HEK293 (cell line): ENCODE results near the gene ADCY7.

Experiments
- CTCF ChIA-PET: fragments of 350-600 bp; formaldehyde crosslinking; extraction: SDS; loops from one replicate; lab custom pipeline; 2021; ENCODE audit warnings: antibody characterized with exemption; lab: Yijun Ruan, JAX
- POLR2A ChIA-PET: fragments of 300-600 bp; formaldehyde crosslinking; extraction: SDS; loops from one replicate; lab custom pipeline; 2020; ENCODE audit warnings: antibody characterized with exemption, inconsistent platforms; lab: Yijun Ruan, JAX
- H3K27ac ChIP-seq: fragments of 200-500 bp; sonication (Bioruptor generic); 2 replicates; pipeline ENCODE4 v1.5.1; 2014; ENCODE audit warnings: low read depth, low read length, control low read depth, inconsistent platforms; ENCODE audit errors: extremely low read depth
- H3K36me3 ChIP-seq, 2 experiments: fragments of 200-500 bp in 1 of 2; sonication (Bioruptor generic) in 1 of 2; 1 replicate in 1 of 2; 2 replicates in 1 of 2; pipeline ENCODE4 v1.5.1; 2014 to 2017; ENCODE audit warnings: inconsistent platforms in 2 of 2, low read length in 2 of 2; ENCODE audit not compliant: control insufficient read depth in 2 of 2, insufficient read depth in 1 of 2
- H3K4me1 ChIP-seq: fragments of 200-500 bp; sonication (Bioruptor generic); 2 replicates; pipeline ENCODE4 v1.5.1; 2014; ENCODE audit warnings: mild to moderate bottlenecking, low read length, inconsistent platforms; ENCODE audit not compliant: control insufficient read depth, insufficient read depth
- H3K4me3 ChIP-seq: 2 replicates; pipeline ENCODE4 v1.5.1; 2011; ENCODE audit warnings: low read depth, mild to moderate bottlenecking, control low read depth, low read length, moderate library complexity
- H3K9me3 ChIP-seq: fragments of 200-500 bp; sonication (Bioruptor generic); 2 replicates; pipeline ENCODE4 v1.5.1; 2014; ENCODE audit warnings: low read depth, low read length, inconsistent platforms; ENCODE audit not compliant: control insufficient read depth, insufficient read depth
- ELK4 ChIP-seq: IDR thresholded peaks from 2 replicates; pipeline ENCODE4 v1.6.1; 2011; ENCODE audit warnings: mild to moderate bottlenecking, low read depth, low read length, borderline replicate concordance
- HOXA7 ChIP-seq: sonication (generic); formaldehyde crosslinking; IDR thresholded peaks from 2 replicates; pipeline ENCODE4 v1.8.1; 2022; ENCODE audit warnings: missing genetic modification reagents, borderline replicate concordance
- KLF1 ChIP-seq: fragments of 450-650 bp; formaldehyde crosslinking; IDR thresholded peaks from 2 replicates; pipeline ENCODE4 v1.5.1; 2016; ENCODE audit warnings: missing biosample characterization, missing genetic modification characterization
- KLF7 ChIP-seq: fragments of 450-650 bp; formaldehyde crosslinking; IDR thresholded peaks from 2 replicates; pipeline ENCODE4 v1.5.1; 2016; ENCODE audit warnings: missing biosample characterization, missing genetic modification characterization, borderline replicate concordance
- KLF9 ChIP-seq: fragments of 450-650 bp; formaldehyde crosslinking; IDR thresholded peaks from 2 replicates; pipeline ENCODE4 v1.5.1; 2016; ENCODE audit warnings: missing biosample characterization, missing genetic modification characterization, low read depth
- SCRT2 ChIP-seq: fragments of 450-650 bp; formaldehyde crosslinking; IDR thresholded peaks from 2 replicates; pipeline ENCODE4 v1.5.1; 2016; ENCODE audit warnings: missing biosample characterization, missing genetic modification characterization
- SETDB1 ChIP-seq: IDR thresholded peaks from one replicate; pipeline ENCODE4 v1.6.1; 2017; ENCODE audit warnings: mild to moderate bottlenecking, low read length, moderate library complexity, mixed read lengths; ENCODE audit not compliant: insufficient read length
- ZFP41 ChIP-seq: fragments of 450-650 bp; formaldehyde crosslinking; IDR thresholded peaks from 2 replicates; pipeline ENCODE4 v1.5.1; 2016; ENCODE audit warnings: missing biosample characterization, missing genetic modification characterization, borderline replicate concordance
- ZNF114 ChIP-seq: fragments of 450-650 bp; formaldehyde crosslinking; IDR thresholded peaks from 2 replicates; pipeline ENCODE4 v1.5.0; 2017; ENCODE audit warnings: missing biosample characterization, missing genetic modification characterization
- ZNF292 ChIP-seq: fragments of 450-650 bp; formaldehyde crosslinking; IDR thresholded peaks from 2 replicates; pipeline ENCODE4 v1.5.1; 2016; ENCODE audit warnings: low read depth, missing biosample characterization, missing genetic modification characterization, borderline replicate concordance
- ZNF362 ChIP-seq: fragments of 450-650 bp; formaldehyde crosslinking; IDR thresholded peaks from 2 replicates; pipeline ENCODE4 v1.5.1; 2016; ENCODE audit warnings: missing biosample characterization, missing genetic modification characterization
- ZNF518A ChIP-seq: fragments of 450-650 bp; formaldehyde crosslinking; conservative IDR thresholded peaks from 2 replicates; pipeline ENCODE4 v1.5.1; 2016; ENCODE audit warnings: low read depth, missing biosample characterization, missing genetic modification characterization
- ZNF596 ChIP-seq: fragments of 450-650 bp; IDR thresholded peaks from 2 replicates; pipeline ENCODE4 v1.5.0; 2018; ENCODE audit warnings: missing biosample characterization, mild to moderate bottlenecking, missing genetic modification characterization, moderate library complexity
- ZNF600 ChIP-seq: fragments of 450-650 bp; formaldehyde crosslinking; IDR thresholded peaks from 2 replicates; pipeline ENCODE4 v1.5.1; 2016; ENCODE audit warnings: missing biosample characterization, missing genetic modification characterization
- ZNF654 ChIP-seq: fragments of 450-650 bp; formaldehyde crosslinking; IDR thresholded peaks from 2 replicates; pipeline ENCODE4 v1.5.1; 2016; ENCODE audit warnings: low read depth, missing biosample characterization, missing genetic modification characterization
- ZNF76 ChIP-seq: fragments of 450-650 bp; formaldehyde crosslinking; IDR thresholded peaks from 2 replicates; pipeline ENCODE4; 2016; ENCODE audit warnings: low read depth, missing biosample characterization, missing genetic modification characterization, borderline replicate concordance
- ZNF768 ChIP-seq: fragments of 450-650 bp; formaldehyde crosslinking; IDR thresholded peaks from 2 replicates; pipeline ENCODE4 v1.5.1; 2018; ENCODE audit warnings: missing biosample characterization, mild to moderate bottlenecking, missing genetic modification characterization
- ZNF777 ChIP-seq: fragments of 450-650 bp; formaldehyde crosslinking; IDR thresholded peaks from 2 replicates; pipeline ENCODE4 v1.5.1; 2017; ENCODE audit warnings: missing biosample characterization, missing genetic modification characterization, borderline replicate concordance
- ZNF843 ChIP-seq: fragments of 450-650 bp; formaldehyde crosslinking; IDR thresholded peaks from 2 replicates; pipeline ENCODE4 v1.5.1; 2016; ENCODE audit warnings: missing biosample characterization, missing genetic modification characterization
- ZSCAN18 ChIP-seq: fragments of 450-650 bp; formaldehyde crosslinking; IDR thresholded peaks from 2 replicates; pipeline ENCODE4 v1.5.1; 2016; ENCODE audit warnings: missing biosample characterization, missing genetic modification characterization
- ZSCAN30 ChIP-seq: fragments of 450-650 bp; IDR thresholded peaks from 2 replicates; pipeline ENCODE4 v1.5.1; 2018; ENCODE audit warnings: missing biosample characterization, mild to moderate bottlenecking, missing genetic modification characterization, moderate library complexity

Gene ADCY7

DNA sequence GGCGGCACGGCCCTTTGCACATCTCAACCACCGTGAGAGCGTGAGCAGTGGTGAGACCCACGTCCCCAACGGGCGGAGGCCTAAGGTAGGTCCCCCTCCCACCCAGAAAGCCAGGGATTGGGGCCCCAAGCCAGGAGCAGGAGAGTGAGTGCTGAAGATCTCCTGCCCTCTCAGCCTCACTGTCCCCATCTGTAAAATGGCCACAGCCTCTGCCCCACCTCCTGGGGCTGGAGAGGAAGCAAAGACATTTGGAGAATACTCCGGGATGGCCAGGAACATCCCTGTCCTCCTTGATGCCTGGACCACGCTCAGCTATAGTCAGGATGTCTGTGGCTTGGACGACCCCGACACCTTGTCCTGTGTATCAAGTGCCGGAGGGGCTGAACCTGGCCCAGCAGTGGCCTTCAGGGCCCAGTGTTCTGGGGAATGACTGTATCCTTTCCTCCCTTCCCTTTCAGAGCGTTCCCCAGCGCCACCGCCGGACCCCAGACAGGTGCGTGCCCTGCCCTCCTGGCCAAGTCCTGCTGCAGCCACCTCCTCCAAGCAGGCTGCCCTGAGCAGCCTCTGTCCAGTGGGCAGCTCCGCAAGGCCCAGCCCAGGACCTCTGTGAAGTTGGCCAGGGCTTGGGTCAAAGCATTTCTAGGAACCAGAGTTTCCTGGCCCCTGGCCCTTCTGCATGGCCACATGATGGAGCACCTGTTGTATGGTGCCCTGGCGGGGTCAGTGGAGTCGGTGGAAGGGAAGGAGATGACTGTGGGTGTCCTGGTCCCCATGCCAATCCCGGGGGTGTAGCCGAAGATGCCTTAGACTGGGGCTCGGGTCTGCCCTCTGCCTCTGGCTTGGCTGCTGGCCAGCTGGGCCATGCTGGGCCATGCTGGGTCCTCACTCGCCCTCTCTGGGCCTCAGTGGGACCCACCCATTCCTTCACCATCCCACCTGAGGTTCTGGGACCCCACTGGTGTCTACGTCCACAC is 38.4 kb downstream of the ADCY7 start:
- H3K4me3 ChIP-seq: no peak overlapping the region
- CTCF ChIA-PET: no interaction called here
- peaks cover 0 to 2% of the 10 kb centered on the region in 2 experiments; a peak in 1 of 3 replicates for H3K36me3 ChIP-seq
- TF ChIP-seq SCRT2 (tag by site-specific recombination): peak; percentile 34; the same call in 1 of the 2 replicates
- no peak for TF ChIP-seq ZSCAN30
- peak; percentile 14; the same call in 1 of the 2 replicates for TF ChIP-seq ZNF768 (tag by site-specific recombination)
- no peak for TF ChIP-seq ZNF76 (tag by site-specific recombination)
- TF ChIP-seq KLF9 (tag by site-specific recombination): no peak
- TF ChIP-seq ZNF292: no peak
- H3K9me3 ChIP-seq: no peaks in the 10 kb centered on the region
- POLR2A ChIA-PET: no interaction called here
- no peak overlapping the region for H3K27ac ChIP-seq
- no peaks in the 10 kb centered on the region for H3K4me1 ChIP-seq

DNA sequence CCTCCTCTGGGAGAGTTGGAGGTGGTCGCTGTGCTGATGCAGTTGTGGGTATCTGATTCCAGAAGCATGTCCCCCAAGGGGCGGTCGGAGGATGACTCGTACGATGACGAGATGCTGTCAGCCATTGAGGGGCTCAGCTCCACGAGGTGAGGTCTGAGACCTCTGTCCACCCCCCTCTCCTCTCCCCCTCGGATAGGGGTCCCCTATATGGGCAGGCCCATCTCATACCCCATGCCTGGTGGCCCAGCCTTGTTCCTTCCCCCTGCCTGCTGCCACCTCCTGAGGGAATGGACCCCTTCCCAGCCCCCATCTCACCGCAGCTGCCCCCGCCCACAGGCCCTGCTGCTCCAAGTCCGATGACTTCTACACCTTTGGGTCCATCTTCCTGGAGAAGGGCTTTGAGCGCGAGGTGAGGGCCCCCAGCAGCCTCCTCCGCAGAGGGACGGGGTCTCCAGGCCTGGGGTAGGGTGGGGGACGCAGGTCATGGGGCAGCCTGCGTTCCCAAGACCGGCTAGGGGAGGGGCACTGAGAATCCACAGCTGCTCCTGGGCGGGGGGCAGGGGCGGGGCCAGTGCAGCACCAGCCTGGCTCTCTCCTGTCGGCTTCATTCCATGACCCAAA is 39.2 kb downstream of the ADCY7 start:
- Histone ChIP-seq H3K4me3 (no peak overlapping the region), H3K9me3 (no peaks in the 10 kb centered on the region), H3K36me3 (peaks cover 0 to 2% of the 10 kb centered on the region in 2 experiments; a peak in 1 of 3 replicates), H3K27ac (no peak overlapping the region), H3K4me1 (no peaks in the 10 kb centered on the region)
- ChIA-PET CTCF (no interaction called here), POLR2A (no interaction called here)
- TF ChIP-seq SETDB1 (no peak), KLF1 (tag by site-specific recombination) (peak; percentile 42)

DNA sequence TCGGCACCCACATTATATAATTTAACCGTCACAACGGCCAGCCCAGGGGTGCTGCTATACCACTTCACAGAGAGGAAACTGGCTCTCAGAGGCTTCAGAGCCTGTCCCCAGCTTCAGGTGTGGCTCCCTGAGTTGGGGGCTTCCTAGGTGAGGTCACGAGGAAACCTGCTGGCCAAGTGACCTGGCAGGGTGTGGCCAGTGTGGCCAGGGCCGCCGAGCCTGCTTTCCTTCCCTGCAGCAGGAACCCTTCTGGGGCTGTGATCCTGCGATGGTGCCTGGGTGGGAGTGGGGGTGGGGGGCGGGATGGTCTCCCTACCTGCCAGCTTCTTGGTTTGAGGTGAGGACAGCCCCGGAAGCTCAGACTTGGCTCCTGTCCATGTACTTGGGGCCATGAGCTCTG is 39.9 kb downstream of the ADCY7 start:
- no peaks in the 10 kb centered on the region for H3K4me1 ChIP-seq
- H3K9me3 ChIP-seq: no peaks in the 10 kb centered on the region
- no peak overlapping the region for H3K4me3 ChIP-seq
- ChIA-PET POLR2A (no interaction called here), CTCF (interaction anchor here (0.6 kb wide), 1 partner anchor 342 kb away, joined by 4 read pairs; no protein-coding TSS in a partner anchor)
- no peak overlapping the region for H3K27ac ChIP-seq
- peaks cover 0 to 2% of the 10 kb centered on the region in 2 experiments; a peak in 1 of 3 replicates for H3K36me3 ChIP-seq
- TF ChIP-seq KLF7 (tag by site-specific recombination) (no peak), ZNF114 (no peak), HOXA7 (CRISPR knock-in tag) (no peak), ELK4 (no peak), ZSCAN18 (tag by site-specific recombination) (no peak), ZNF843 (tag by site-specific recombination) (no peak), ZFP41 (tag by site-specific recombination) (no peak), ZNF362 (tag by site-specific recombination) (no peak), ZNF777 (no peak), ZNF596 (tag by site-specific recombination) (no peak), ZNF518A (no peak), ZNF654 (no peak), ZNF600 (tag by site-specific recombination) (no peak)
